ENCODE data around the gene KTN1.

Gene KTN1

DNA sequence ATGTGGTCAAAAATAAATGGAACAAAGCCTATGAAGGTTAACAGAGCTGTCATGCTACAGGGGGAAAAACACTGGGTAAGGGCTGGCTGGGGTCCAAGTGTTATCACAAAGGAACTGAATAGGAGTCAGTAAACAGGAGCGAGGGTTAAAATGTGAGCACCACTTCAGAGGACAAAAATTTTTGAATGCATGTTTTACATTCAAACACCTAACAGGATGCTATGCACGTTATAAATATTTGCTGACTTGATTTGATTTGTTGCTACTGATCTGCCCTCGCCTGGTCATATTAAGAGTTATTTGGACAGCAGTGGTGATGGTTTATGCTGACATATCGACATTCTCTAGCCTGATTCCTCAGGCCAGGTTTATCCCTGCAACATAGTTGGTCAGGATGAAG is 7.4 kb upstream of the KTN1 start:
- no peak for DNase-seq

DNA sequence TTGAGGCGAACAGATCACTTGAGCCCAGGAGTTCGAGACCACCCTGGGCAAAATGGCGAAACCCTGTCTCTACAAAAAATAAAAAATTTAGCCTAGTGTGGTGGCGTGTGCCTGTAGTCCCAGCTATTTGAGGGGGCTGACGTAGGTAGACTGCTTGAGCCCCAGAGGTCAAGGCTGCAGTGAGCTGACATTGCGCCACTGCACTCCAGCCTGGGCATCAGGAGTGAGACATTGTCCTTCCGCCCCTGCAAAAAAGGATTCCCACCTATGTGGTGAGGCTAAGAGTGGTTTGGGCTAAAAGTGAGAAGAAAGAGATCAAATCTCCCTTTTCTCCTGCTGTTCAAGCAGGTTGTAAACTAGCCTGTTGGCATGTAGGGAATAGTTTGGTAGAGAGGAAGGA is 5.0 kb upstream of the KTN1 start:
- no peak for DNase-seq

DNA sequence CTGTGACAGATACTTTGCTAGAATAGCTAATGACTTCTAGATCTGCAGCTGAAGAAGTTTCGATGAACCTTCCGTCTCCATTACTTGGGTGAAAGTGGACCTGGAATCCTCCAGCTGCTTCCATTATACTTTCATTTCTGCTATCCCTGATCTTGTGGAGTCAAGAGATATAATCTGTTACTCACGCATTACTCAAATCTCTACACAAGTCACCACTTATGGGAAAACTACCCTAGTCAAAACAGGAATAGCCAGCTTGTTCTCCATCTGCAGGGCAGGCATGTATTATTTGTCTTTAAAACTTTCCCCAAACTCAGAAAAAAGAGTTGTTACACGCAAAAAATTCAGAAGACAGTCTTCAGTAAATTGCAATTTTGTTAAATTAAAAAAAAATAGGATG is 2.8 kb upstream of the KTN1 start:
- DNase-seq, result no peak

DNA sequence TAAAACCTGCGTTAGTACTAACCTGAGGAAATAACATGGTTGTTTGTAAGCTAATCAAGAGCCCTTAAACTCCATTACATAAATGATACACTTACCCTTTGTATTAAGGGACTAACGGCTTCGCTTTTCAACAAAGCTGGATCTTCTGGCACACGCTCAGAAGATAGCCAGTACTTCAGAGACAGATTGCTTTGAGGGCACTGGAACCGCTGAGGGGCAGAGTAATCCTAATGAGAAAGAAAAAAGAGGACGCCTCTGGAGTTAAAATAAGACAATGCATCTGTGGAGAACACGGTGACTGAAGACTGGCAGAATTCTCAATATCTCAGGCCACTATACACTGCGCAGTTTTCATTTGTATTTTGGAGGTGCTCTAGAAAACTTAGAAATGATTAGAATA is 1.5 kb upstream of the KTN1 start:
- no peak for DNase-seq

- DNase-seq, result no peak
Measured at GRCh38 chr14:55580470-55581341, 699 bp downstream of the KTN1 start.

- DNase-seq, result no peak
Measured at GRCh38 chr14:55581342-55581771, 1.4 kb downstream of the KTN1 start.

- DNase-seq, result no peak
Measured at GRCh38 chr14:55582746-55583145, 2.7 kb downstream of the KTN1 start.

GRCh38 chr14:55583942-55584468 is 4.0 kb downstream of the KTN1 start:
- no peak for DNase-seq

GRCh38 chr14:55585854-55586253 is 5.8 kb downstream of the KTN1 start:
- no peak for DNase-seq

- no peak for DNase-seq
Measured at GRCh38 chr14:55586411-55586810, 6.4 kb downstream of the KTN1 start.

DNA sequence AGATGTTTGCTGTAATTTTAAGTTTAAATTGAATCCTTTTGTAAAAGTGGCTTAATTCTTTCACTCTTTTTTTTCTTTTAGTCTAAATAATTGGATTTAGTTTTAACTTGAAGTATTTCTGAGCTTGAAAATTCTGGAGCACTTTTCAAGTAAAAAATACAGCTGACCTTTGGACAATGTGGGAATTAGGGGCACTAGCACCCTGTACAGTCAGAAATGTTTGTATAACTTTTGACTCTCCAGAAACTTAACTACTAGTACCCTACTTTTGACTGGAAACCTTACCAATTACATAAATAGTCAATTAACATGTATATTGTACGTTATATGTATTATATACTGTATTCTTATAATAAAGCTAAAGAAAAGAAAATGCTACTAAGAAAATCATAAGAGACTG is 7.8 kb downstream of the KTN1 start:
- no peak for DNase-seq

- no peak for DNase-seq
Measured at GRCh38 chr14:55588259-55588699, 8.3 kb downstream of the KTN1 start.

- no peak for DNase-seq
Measured at GRCh38 chr14:55589171-55589570, 9.2 kb downstream of the KTN1 start.

DNA sequence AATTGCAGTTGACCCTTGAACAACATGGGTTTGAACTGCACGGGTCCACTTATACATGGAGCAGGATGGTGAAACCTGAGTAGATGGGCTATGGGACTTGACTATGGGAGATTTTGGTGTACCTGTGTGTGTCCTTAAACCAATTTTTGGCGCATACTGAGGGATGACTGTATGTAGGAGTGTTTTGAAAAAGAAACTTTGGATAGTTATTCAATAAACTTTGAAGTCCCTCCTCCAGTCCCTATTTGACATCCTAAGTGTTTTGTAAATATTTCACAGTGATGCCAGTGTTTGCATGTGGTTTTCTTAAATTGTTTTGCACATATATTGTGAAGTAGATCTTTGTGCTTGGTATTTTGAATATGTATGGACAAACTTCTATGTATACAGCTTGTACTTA is 12.4 kb downstream of the KTN1 start:
- no peak for DNase-seq

- DNase-seq, result no peak
Measured at GRCh38 chr14:55593698-55594097, 13.7 kb downstream of the KTN1 start.

- no peak for DNase-seq
Measured at GRCh38 chr14:55599250-55599879, 19.4 kb downstream of the KTN1 start.

GRCh38 chr14:55600784-55601561 is 21.0 kb downstream of the KTN1 start:
- DNase-seq, result no peak

- DNase-seq, result no peak
Measured at GRCh38 chr14:55603401-55603953, 23.5 kb downstream of the KTN1 start.

GRCh38 chr14:55604488-55604887 is 24.5 kb downstream of the KTN1 start:
- no peak for DNase-seq

GRCh38 chr14:55604900-55605418 is 25.0 kb downstream of the KTN1 start:
- DNase-seq, result no peak

DNA sequence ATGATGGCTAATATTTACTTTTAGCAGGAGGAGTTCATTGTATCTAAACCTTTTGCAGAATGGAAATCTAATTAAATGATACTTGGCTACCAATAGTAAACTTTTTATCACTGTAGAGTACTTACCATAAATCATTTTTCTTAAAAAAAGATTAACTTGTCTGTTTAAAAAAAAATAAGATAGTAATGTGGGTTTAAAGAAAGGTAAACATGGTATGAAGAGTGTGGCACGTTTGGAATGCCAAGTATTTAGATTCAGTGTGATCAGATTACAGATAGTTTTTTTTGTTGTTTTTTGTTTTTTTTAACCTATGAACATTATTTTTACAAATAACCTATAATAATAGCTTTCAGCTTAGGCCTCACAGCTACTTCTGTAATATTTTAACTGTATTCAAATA is 25.8 kb downstream of the KTN1 start:
- DNase-seq, result no peak

DNA sequence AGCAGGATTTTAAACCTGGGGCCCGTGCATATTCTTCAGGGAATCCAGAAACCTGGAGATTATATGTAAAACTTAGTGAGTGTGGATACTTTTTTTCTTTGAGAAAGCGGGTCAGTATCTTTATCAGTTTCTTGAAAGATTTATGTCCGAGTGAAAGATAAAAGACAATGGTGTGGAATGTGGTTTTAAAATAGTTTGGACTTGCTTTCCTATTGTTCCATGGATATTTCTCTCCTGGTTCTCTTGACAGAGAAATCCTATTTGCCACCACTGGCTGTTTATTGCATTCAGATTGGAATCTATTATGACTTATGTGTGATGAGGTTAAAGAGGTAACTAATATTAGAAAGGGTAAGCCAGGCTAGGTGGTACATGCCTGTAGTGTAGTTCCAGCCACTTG is 27.4 kb downstream of the KTN1 start:
- no peak for DNase-seq

- DNase-seq, result no peak
Measured at GRCh38 chr14:55609681-55610080, 29.7 kb downstream of the KTN1 start.
